ENCODE data around the gene PDZK1IP1.

- TF ChIP-seq CTCF (conservative IDR thresholded peaks at IDR 0.05) = no peak
- no peak for TF ChIP-seq ZFX (IDR thresholded peaks at IDR 0.05)
Measured at GRCh38 chr1:47231301-47232186, 41.7 kb upstream of the PDZK1IP1 start.

Data from C4-2B (cell line).